H1 (cell line): Measurements from ENCODE around the gene CHRNG. TPM values are rescaled to one million over a fixed set of nuclear protein-coding genes. Genes with fewer than 3 reads are reported as not detected.

ENCODE experiments used
- NRF1 ChIP-seq: IDR thresholded peaks from 2 replicates; pipeline ENCODE4 v1.6.1; 2011; ENCODE audit warnings: mild to moderate bottlenecking, low read depth, low read length, improper control_type of control experiment
- RNF2 ChIP-seq: fragments of 200-900, 300-1000 bp; sonication (generic); IDR thresholded peaks from 2 replicates; pipeline ENCODE4 v1.7.1; 2016; ENCODE audit warnings: borderline replicate concordance, low read depth, mild to moderate bottlenecking, antibody characterized with exemption, low read length; ENCODE audit not compliant: poor library complexity, severe bottlenecking; ENCODE audit errors: missing control alignments
- SIN3A ChIP-seq, 2 experiments: IDR thresholded peaks in 1 of 2; conservative IDR thresholded peaks in 1 of 2; 2 replicates each; pipeline ENCODE4 v1.6.1; 2011 to 2012; ENCODE audit warnings: low read length in 2 of 2, improper control_type of control experiment in 1 of 2, low read depth in 1 of 2, mild to moderate bottlenecking in 1 of 2
- TEAD4 ChIP-seq: IDR thresholded peaks from 2 replicates; pipeline ENCODE4 v1.6.1; 2012; ENCODE audit warnings: low read depth, low read length, inconsistent platforms, mixed read lengths
- ZNF274 ChIP-seq: IDR thresholded peaks from 2 replicates; pipeline ENCODE4 v1.7.0; 2012; ENCODE audit warnings: low read length, borderline replicate concordance; ENCODE audit errors: extremely low read depth
- polyA plus RNA-seq, 7 experiments: library from polyadenylated mRNA; depleted of rRNA in 3 of 7; stranded (reverse) in 5 of 7; unstranded in 2 of 7; fragments of >200 nt in 5 of 7; fragments of 200-250 nt in 2 of 7; gene quantifications; 1 replicate in 5 of 7; 2 replicates in 1 of 7; 4 replicates in 1 of 7; pipeline versions ENCODE4 v1.2.1 to v1.2.3, GENCODE V29; 2011 to 2013; ENCODE audit warnings: missing spikeins in 2 of 7, mixed read lengths in 2 of 7
- total RNA-seq: library from RNA; stranded (reverse); fragmentation: NEBNext Ultra II Directional; extraction: Animal tissue kit (Norgen Biotek cat#: 25700); gene quantifications from 2 replicates; pipeline ENCODE4 v1.2.1, GENCODE V29; 2021
- TF ChIP-seq, protein P1 (sequence below): fragments of 300-600 bp; sonication (generic); IDR thresholded peaks from 2 replicates; pipeline ENCODE4 v1.7.1; 2012; ENCODE audit warnings: low read length, moderate library complexity, mild to moderate bottlenecking, inconsistent platforms; ENCODE audit not compliant: insufficient replicate concordance
- TF ChIP-seq, protein P2 (sequence below): IDR thresholded peaks from 2 replicates; pipeline ENCODE4 v1.6.1; 2012; ENCODE audit warnings: inconsistent platforms

CHRNG gene
- total and polyA plus RNA-seq, 2 of the 8 experiments (the other 6 are each of a cell fraction or from before 2014, with no cell fraction given), result 0.05 TPM; not detected in 1

DNA sequence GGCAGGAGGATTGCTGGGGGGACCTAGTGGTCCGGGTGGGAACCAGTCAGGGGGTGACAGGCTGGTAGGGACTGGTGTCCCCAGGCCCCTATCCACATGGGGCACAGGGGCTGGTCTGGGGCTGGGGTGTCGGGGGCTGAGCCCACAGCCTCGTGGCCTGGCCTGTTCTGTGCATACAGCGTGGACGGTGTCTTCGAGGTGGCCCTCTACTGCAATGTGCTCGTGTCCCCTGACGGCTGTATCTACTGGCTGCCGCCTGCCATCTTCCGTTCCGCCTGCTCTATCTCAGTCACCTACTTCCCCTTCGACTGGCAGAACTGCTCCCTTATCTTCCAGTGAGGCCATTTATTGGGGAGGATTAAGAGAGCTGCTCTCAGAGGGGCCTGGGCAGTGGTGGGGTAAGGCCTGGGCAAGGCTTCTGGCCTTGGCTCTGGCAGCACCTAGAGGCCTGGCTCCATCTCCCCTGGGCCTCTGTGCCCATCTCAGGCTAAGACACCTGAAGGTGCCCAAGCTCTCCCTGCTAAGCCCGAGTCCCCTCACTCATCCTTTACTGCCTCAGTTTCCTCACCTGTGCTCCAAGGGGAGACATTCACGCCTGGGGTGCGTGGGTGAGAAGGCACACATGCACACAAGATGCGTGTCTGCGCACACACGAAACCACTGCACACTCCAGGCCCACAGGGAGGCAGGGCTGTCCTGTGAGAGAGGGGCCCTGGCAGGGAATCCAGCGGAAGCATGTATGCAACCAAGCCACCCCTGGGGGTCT is 1.9 kb downstream of the CHRNG start (continued):
- TF ChIP-seq, protein P1, sequence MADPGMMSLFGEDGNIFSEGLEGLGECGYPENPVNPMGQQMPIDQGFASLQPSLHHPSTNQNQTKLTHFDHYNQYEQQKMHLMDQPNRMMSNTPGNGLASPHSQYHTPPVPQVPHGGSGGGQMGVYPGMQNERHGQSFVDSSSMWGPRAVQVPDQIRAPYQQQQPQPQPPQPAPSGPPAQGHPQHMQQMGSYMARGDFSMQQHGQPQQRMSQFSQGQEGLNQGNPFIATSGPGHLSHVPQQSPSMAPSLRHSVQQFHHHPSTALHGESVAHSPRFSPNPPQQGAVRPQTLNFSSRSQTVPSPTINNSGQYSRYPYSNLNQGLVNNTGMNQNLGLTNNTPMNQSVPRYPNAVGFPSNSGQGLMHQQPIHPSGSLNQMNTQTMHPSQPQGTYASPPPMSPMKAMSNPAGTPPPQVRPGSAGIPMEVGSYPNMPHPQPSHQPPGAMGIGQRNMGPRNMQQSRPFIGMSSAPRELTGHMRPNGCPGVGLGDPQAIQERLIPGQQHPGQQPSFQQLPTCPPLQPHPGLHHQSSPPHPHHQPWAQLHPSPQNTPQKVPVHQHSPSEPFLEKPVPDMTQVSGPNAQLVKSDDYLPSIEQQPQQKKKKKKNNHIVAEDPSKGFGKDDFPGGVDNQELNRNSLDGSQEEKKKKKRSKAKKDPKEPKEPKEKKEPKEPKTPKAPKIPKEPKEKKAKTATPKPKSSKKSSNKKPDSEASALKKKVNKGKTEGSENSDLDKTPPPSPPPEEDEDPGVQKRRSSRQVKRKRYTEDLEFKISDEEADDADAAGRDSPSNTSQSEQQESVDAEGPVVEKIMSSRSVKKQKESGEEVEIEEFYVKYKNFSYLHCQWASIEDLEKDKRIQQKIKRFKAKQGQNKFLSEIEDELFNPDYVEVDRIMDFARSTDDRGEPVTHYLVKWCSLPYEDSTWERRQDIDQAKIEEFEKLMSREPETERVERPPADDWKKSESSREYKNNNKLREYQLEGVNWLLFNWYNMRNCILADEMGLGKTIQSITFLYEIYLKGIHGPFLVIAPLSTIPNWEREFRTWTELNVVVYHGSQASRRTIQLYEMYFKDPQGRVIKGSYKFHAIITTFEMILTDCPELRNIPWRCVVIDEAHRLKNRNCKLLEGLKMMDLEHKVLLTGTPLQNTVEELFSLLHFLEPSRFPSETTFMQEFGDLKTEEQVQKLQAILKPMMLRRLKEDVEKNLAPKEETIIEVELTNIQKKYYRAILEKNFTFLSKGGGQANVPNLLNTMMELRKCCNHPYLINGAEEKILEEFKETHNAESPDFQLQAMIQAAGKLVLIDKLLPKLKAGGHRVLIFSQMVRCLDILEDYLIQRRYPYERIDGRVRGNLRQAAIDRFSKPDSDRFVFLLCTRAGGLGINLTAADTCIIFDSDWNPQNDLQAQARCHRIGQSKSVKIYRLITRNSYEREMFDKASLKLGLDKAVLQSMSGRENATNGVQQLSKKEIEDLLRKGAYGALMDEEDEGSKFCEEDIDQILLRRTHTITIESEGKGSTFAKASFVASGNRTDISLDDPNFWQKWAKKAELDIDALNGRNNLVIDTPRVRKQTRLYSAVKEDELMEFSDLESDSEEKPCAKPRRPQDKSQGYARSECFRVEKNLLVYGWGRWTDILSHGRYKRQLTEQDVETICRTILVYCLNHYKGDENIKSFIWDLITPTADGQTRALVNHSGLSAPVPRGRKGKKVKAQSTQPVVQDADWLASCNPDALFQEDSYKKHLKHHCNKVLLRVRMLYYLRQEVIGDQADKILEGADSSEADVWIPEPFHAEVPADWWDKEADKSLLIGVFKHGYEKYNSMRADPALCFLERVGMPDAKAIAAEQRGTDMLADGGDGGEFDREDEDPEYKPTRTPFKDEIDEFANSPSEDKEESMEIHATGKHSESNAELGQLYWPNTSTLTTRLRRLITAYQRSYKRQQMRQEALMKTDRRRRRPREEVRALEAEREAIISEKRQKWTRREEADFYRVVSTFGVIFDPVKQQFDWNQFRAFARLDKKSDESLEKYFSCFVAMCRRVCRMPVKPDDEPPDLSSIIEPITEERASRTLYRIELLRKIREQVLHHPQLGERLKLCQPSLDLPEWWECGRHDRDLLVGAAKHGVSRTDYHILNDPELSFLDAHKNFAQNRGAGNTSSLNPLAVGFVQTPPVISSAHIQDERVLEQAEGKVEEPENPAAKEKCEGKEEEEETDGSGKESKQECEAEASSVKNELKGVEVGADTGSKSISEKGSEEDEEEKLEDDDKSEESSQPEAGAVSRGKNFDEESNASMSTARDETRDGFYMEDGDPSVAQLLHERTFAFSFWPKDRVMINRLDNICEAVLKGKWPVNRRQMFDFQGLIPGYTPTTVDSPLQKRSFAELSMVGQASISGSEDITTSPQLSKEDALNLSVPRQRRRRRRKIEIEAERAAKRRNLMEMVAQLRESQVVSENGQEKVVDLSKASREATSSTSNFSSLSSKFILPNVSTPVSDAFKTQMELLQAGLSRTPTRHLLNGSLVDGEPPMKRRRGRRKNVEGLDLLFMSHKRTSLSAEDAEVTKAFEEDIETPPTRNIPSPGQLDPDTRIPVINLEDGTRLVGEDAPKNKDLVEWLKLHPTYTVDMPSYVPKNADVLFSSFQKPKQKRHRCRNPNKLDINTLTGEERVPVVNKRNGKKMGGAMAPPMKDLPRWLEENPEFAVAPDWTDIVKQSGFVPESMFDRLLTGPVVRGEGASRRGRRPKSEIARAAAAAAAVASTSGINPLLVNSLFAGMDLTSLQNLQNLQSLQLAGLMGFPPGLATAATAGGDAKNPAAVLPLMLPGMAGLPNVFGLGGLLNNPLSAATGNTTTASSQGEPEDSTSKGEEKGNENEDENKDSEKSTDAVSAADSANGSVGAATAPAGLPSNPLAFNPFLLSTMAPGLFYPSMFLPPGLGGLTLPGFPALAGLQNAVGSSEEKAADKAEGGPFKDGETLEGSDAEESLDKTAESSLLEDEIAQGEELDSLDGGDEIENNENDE, result no peak
- TF ChIP-seq NRF1 (no peak), RNF2 (no peak), ZNF274 (no peak), SIN3A (conservative IDR thresholded peaks at IDR 0.05 in 1 of 2, IDR thresholded peaks at IDR 0.05 in 1 of 2; ENCODE audit: low read depth in 1 of 2, low read length in 2 of 2) (no peak), TEAD4 (no peak)
- TF ChIP-seq, protein P2, sequence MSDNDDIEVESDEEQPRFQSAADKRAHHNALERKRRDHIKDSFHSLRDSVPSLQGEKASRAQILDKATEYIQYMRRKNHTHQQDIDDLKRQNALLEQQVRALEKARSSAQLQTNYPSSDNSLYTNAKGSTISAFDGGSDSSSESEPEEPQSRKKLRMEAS, result no peak
